Measurements from ENCODE around the gene RET.

Gene RET

GRCh38 chr10:43064331-43065075 lies 12.4 kb upstream of the RET start:
- no peak for DNase-seq

- DNase-seq: no peak
Measured at GRCh38 chr10:43065234-43065633, 11.6 kb upstream of the RET start.

DNA sequence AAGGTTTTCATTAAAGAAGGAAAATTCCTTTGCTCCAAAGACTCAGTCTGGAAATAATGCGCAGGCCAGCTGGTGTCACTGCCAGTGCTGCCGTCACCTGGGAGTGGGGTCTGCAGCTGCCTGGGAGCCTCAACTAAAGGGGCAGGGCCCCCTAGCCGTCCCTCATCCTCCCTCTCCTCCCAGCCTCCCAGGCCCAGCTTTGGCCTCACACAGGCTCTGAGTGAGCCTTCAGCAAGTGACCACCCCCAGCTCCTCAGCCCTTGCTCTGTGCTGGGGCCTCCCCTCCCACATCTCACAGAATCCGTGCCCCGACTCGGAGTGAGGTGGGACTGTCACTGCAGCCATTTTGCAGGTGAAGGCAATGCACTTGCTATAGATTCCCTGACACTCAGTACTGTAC lies 11.1 kb upstream of the RET start:
- no peak for DNase-seq

GRCh38 chr10:43066481-43066880 lies 10.4 kb upstream of the RET start:
- no peak for DNase-seq

DNA sequence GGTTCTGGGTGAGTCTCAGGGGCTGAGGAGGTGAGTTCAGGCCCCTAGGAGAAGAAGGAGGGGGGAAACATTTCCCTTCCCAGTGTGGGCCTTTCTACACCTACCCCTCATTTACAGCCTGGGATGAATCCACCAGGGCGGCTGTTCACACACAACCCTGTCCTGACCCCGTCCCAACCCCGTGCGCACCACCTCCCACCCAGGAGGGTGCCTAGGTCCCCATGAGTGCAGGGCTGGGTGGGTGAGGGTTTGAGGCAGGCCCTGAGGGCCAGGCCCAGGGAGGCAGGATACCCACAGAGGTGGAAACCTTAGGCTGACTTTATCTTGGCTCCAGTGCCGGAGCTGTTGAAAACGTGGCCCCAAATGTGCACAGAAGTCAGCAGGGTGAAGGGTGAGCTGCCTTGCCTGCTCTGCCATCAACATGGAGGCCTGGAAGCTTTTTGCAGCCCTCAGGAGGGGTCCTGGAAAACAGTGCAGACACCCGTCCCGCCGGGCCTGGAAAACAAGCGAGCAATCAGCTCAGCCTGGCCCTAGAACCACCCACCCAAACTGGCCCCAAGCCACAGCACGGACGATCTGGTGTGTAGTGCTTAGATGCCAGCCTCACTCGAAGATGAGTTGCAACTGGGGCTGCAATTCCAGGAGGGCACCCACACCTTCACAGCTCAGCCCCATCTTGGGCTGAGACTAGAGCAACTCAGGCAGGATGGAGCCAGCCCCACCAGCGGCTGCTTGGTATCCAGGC lies 9.3 kb upstream of the RET start:
- DNase-seq: no peak

DNA sequence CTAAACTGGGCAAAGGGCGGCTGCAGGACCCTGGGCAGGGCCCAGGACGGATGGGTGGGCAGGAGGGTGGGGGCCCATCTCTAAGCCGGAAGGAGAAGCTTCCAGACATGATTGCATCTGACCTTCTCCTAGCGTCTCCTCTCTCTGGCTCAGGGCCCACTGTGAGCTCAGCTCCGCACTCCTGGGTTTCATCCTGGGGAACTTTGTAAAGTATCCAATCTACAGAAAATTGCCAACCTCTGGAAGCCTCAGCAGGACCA lies 8.8 kb upstream of the RET start:
- DNase-seq: no peak

DNA sequence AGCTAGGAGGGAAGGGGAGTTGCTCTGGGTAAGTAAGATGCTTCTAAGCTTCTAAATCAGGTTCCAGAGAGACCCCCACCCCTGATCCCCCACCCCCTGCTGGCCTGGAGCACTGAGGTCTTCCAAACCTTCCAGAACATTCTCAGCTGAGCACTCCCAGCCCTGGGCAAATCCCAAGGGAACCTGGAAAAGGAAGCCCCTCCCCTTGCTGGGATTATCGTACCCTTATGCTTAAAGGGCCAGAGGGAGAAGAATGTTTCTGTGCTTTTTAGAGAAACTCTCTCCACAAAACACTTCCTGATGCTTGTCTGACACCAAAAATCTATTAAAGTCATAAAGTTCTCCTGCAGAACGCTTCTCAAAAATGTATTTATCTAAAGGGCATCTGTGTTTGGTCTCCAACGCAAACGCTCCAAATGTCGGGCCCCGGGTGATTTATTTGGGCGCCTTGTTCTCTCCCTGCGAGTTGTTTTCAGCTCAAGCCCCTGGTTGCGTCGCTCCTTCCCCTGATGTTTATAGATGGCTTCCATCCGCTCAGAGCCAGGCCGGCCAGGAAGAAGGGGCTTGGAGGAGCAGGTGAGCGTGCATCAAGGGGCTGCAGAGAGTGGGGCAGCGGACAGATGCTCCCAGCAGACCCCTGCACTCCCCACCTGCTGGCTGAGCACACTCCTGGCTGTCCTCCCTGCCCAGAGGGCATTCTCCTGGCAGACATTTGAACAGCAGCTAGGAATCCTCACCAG lies 8.2 kb upstream of the RET start:
- DNase-seq: no peak

- no peak for DNase-seq
Measured at GRCh38 chr10:43069211-43069515, 7.7 kb upstream of the RET start.

DNA sequence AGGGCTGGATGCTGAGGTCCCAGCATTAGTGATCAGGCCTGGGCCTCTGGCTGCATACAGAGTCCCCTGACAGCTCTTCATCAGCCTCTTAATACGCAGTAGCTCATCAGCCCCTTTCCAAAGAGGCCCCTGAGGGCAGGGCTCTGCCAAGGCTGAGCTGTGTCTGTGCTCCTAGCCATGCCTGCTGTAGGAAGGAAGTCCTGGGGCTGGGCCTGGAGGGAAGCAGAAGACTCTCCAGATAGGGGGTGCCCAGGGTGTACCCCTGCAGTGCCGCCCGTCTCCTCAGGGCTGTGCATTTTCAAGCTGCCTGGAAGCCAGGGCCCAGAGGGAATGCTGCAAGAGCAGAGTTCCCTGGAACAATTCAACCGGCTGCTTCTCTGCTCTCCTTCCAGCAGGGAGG lies 7.3 kb upstream of the RET start:
- no peak for DNase-seq

GRCh38 chr10:43070121-43071085 lies 6.5 kb upstream of the RET start:
- DNase-seq: no peak

- DNase-seq: no peak
Measured at GRCh38 chr10:43071865-43072650, 4.8 kb upstream of the RET start.

GRCh38 chr10:43073191-43073590 lies 3.7 kb upstream of the RET start:
- no peak for DNase-seq

DNA sequence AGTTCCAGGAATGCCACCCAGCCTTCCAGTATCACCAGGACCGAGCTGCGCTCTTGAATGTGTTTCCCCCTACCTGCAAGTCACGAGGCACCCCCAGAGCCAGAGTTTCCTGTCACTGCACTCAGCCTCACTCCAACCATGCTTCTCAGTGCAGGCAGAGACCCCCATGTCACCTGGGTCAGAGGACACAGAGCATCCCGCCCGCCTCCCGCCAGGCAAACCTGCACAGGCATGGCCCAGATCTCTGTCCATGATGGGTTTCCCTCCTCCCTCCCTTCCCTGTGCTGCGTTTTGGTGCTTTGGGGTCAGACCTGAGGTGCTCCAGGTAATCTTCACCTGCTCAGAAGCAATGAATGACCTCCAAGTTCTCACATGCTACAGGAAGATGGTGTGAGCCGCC lies 3.1 kb upstream of the RET start:
- DNase-seq: no peak

- DNase-seq: no peak
Measured at GRCh38 chr10:43074409-43074808, 2.5 kb upstream of the RET start.

- DNase-seq: no peak
Measured at GRCh38 chr10:43074827-43075611, 1.9 kb upstream of the RET start.

DNA sequence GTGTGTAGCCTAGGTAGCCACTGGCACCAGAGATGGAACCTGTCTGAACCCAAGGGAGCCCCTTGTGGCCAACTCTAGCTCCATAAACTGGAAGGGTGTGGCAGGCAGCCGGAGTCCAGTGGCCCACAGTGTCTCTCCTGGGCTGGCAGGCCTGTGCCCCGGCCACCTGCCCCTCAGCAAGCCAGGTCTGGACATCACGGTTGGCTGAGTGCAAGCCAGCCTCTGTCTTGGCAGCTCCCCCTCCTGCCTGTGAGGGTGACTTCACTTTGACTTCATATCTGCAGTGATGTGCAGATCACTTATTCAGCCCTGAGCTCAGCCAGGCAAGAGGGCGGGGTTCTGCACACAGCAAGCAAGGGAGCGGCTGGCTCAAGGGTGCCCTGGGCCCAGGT lies 1.3 kb upstream of the RET start:
- DNase-seq: peak; percentile 45

- peak; percentile 16 for DNase-seq
Measured at GRCh38 chr10:43076311-43076875, 476 bp upstream of the RET start.

GRCh38 chr10:43077421-43078171 lies 727 bp downstream of the RET start:
- no peak for DNase-seq

DNA sequence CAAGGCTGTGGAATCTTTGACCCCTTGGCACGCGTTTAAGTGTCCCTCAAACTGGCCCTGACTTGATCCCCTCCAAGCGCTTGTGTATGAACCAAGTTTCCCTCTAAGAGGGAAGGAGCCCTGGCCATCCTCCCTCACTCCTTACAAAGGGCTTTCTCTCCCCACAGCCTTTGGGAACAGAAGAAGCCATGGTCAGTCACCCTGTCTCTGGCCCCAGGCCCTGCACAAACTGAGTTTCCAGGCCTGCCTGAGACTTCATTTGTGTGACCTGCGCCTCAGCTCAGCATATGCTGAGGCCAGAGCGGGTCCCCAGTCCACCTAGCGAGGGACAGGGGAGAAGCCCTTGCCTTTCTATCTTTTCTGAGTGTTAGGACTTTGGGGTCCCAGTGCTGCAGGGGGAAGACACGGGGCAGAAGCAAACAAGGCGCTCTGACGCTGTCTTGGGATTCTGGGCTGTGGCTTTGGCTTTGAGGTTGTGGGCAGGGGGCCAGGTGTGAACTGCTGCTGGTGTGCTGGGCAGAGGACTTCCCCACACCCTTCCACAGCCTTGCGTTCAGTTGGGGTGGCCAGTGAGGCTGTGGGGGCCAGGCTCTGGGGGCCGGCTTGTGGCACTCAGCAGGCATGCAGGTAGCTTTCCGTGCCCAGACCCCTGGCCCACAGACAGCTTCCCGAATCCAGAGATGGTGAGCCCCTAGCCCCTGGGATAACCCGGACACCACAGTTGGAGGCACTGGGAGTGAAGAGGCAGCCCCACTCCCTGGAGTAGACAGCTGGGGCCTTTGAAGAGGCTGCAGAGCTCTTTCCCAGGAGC lies 1.5 kb downstream of the RET start:
- no peak for DNase-seq

DNA sequence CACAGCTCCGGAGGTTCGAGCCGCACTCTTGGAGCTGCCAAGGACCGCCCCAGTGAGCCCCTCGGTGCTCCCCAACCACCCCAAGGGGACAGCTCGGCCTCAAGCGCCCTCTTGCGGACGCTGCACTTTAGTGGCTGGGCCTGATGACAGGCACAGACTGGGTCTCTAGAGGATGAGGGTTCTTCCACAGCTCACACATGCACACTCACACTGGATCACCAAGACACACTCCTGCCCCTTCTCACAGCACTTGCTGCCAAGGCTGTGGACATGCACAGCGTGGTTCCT lies 2.1 kb downstream of the RET start:
- DNase-seq: peak; percentile 61
